ENCODE results near the gene SULF2. TPM values are rescaled to one million over a fixed set of nuclear protein-coding genes. Genes with fewer than 3 reads are reported as not detected.

Gene SULF2
- total and polyA plus RNA-seq, 2 donors (not counting 1 experiment from before 2014, with no cell fraction given): 1.2 to 1.7 TPM

- H3K79me2 ChIP-seq (ENCODE audit: control insufficient read depth, insufficient read depth, low read length): no peaks in the 10 kb centered on the region
- no peak overlapping the region for H3K4me2 ChIP-seq (replicated peaks; ENCODE audit: low read depth, low read length, poor library complexity, severe bottlenecking)
- TF ChIP-seq EZH2 (IDR thresholded peaks at IDR 0.05; ENCODE audit: borderline replicate concordance, insufficient read depth, low read depth, low read length, poor library complexity, severe bottlenecking) (no peak), CTCF (IDR thresholded peaks at IDR 0.05) (no peak)
- POLR2A ChIA-PET: no interaction called here
- H4K20me1 ChIP-seq (ENCODE audit: control insufficient read depth, insufficient read depth, low read length, poor library complexity, severe bottlenecking): no peaks in the 10 kb centered on the region
- no peaks in the 10 kb centered on the region for H3K9me3 Mint-ChIP-seq (ENCODE audit: insufficient read depth)
- no peak overlapping the region for H3K4me3 ChIP-seq (ENCODE audit: control extremely low read depth in 1 of 5, extremely low read depth in 1 of 5, insufficient read depth in 1 of 5, low read depth in 2 of 5, low read length in 4 of 5)
- no peak overlapping the region for H3K27ac Mint-ChIP-seq
- H3K36me3 ChIP-seq (replicated peaks in 1 of 2; ENCODE audit: control extremely low read depth in 1 of 2, control insufficient read depth in 1 of 2, extremely low read depth in 1 of 2, insufficient read depth in 2 of 2, low read length in 1 of 2): no peaks in the 10 kb centered on the region
- H3K4me1 Mint-ChIP-seq: peaks cover 6% of the 10 kb centered on the region
- no peak overlapping the region for H2AFZ ChIP-seq (ENCODE audit: insufficient read depth, low read depth, low read length, poor library complexity, severe bottlenecking)
- H3K4me1 ChIP-seq (ENCODE audit: control insufficient read depth in 2 of 2, insufficient read depth in 2 of 2, low read length in 2 of 2): peaks cover 3 to 6% of the 10 kb centered on the region in 2 donors
- intact Hi-C loops (cut with micrococcal nuclease): no loop called here
- peaks cover 68% of the 10 kb centered on the region for H3K27me3 Mint-ChIP-seq
- peaks cover 0 to 8% (median 0%) of the 10 kb centered on the region in 3 donors for H3K9me3 ChIP-seq (ENCODE audit: control extremely low read depth in 1 of 3, control insufficient read depth in 2 of 3, insufficient read depth in 1 of 3, low read length in 2 of 3)
- no peak overlapping the region for H3K9ac ChIP-seq (ENCODE audit: low read length)
- H3K27ac ChIP-seq (ENCODE audit: low read length in 2 of 2): no peak overlapping the region
- no peak overlapping the region for H3K4me3 Mint-ChIP-seq
- 83% methylated on average over 1 of the region's 5 CpGs for WGBS (ENCODE audit: insufficient coverage)
- CTCF ChIA-PET: no interaction called here
- DNase-seq (no peak), ATAC-seq (ENCODE audit: low read depth) (no peak)
- H3K27me3 ChIP-seq (replicated peaks in 1 of 4; ENCODE audit: control extremely low read depth in 1 of 4, control insufficient read depth in 3 of 4, insufficient read depth in 4 of 4, low read length in 3 of 4): peaks cover 0 to 9% (median 0%) of the 10 kb centered on the region in 4 experiments
Measured at GRCh38 chr20:47815866-47816265, 30.6 kb upstream of the SULF2 start.

GRCh38 chr20:47815416-47815806 lies 30.1 kb upstream of the SULF2 start:
- ChIA-PET CTCF (no interaction called here), POLR2A (no interaction called here)

More at GRCh38 chr20:47815416-47815806, 30.1 kb upstream of the SULF2 start:
- H3K9ac ChIP-seq (ENCODE audit: low read length): no peak overlapping the region
- peaks cover 3 to 6% of the 10 kb centered on the region in 2 donors for H3K4me1 ChIP-seq (ENCODE audit: control insufficient read depth in 2 of 2, insufficient read depth in 2 of 2, low read length in 2 of 2)
- H2AFZ ChIP-seq (ENCODE audit: insufficient read depth, low read depth, low read length, poor library complexity, severe bottlenecking): no peak overlapping the region
- peaks cover 0 to 10% (median 0%) of the 10 kb centered on the region in 4 experiments for H3K27me3 ChIP-seq (replicated peaks in 1 of 4; ENCODE audit: control extremely low read depth in 1 of 4, control insufficient read depth in 3 of 4, insufficient read depth in 4 of 4, low read length in 3 of 4)
- H3K9me3 ChIP-seq (ENCODE audit: control extremely low read depth in 1 of 3, control insufficient read depth in 2 of 3, insufficient read depth in 1 of 3, low read length in 2 of 3): peaks cover 0 to 8% (median 0%) of the 10 kb centered on the region in 3 donors
- no peaks in the 10 kb centered on the region for H3K9me3 Mint-ChIP-seq (ENCODE audit: insufficient read depth)
- 100% methylated on average over 1 of the region's 3 CpGs for WGBS (ENCODE audit: insufficient coverage)
- DNase-seq: no peak
- H3K4me2 ChIP-seq (replicated peaks; ENCODE audit: low read depth, low read length, poor library complexity, severe bottlenecking): no peak overlapping the region
- H4K20me1 ChIP-seq (ENCODE audit: control insufficient read depth, insufficient read depth, low read length, poor library complexity, severe bottlenecking): no peaks in the 10 kb centered on the region
- ATAC-seq (ENCODE audit: low read depth): no peak
- peaks cover 4% of the 10 kb centered on the region for H3K4me1 Mint-ChIP-seq
- peaks cover 65% of the 10 kb centered on the region for H3K27me3 Mint-ChIP-seq
- no peak for TF ChIP-seq CTCF (IDR thresholded peaks at IDR 0.05)
- no peak for TF ChIP-seq EZH2 (IDR thresholded peaks at IDR 0.05; ENCODE audit: borderline replicate concordance, insufficient read depth, low read depth, low read length, poor library complexity, severe bottlenecking)
- intact Hi-C loops (cut with micrococcal nuclease): no loop called here
- H3K4me3 Mint-ChIP-seq: no peak overlapping the region
- no peaks in the 10 kb centered on the region for H3K36me3 ChIP-seq (replicated peaks in 1 of 2; ENCODE audit: control extremely low read depth in 1 of 2, control insufficient read depth in 1 of 2, extremely low read depth in 1 of 2, insufficient read depth in 2 of 2, low read length in 1 of 2)
- H3K4me3 ChIP-seq (ENCODE audit: control extremely low read depth in 1 of 5, extremely low read depth in 1 of 5, insufficient read depth in 1 of 5, low read depth in 2 of 5, low read length in 4 of 5): no peak overlapping the region
- H3K27ac Mint-ChIP-seq: no peak overlapping the region
- H3K79me2 ChIP-seq (ENCODE audit: control insufficient read depth, insufficient read depth, low read length): no peaks in the 10 kb centered on the region
- H3K27ac ChIP-seq (ENCODE audit: low read length in 2 of 2): no peak overlapping the region
